OCI-LY7 (cell line): ENCODE measurements around the gene DMGDH. TPM values are rescaled to one million over a fixed set of nuclear protein-coding genes. Genes with fewer than 3 reads are reported as not detected.

ENCODE experiments used
- BruUV-seq: library from RNA; stranded (reverse); fragments of 400-500 nt; replicated peaks from 2 replicates; lab custom pipeline; 2021; lab: Mats Ljungman, UMichigan
- CTCF ChIA-PET: fragments of 300-600 bp; sonication (Branson Sonifier 250); formaldehyde crosslinking; loops from one replicate; lab custom pipeline; 2022; ENCODE audit warnings: antibody characterized with exemption; ENCODE audit not compliant: unreplicated experiment; lab: Charles Lee
- POLR2A ChIA-PET: fragments of 300-600 bp; sonication (Branson Sonifier 250); formaldehyde crosslinking; loops from one replicate; lab custom pipeline; 2022; ENCODE audit warnings: antibody characterized with exemption; lab: Charles Lee
- DNase-seq: peaks from one replicate; pipeline ENCODE4 v3.0.0-alpha.2; 2015; ENCODE audit warnings: low spot score
- H2AFZ ChIP-seq: fragments of 200-600 bp; sonication (generic), shearing (Covaris generic); 2 replicates; pipeline ENCODE4 v1.6.1; 2014; ENCODE audit warnings: mild to moderate bottlenecking, antibody characterized with exemption, low read length, moderate library complexity
- H3K27ac ChIP-seq: fragments of 200-600 bp; sonication (generic); 2 replicates; pipeline ENCODE4 v1.5.1; 2014; ENCODE audit warnings: mixed run types, low read depth, mild to moderate bottlenecking, moderate library complexity, low read length, inconsistent platforms; ENCODE audit not compliant: poor library complexity, severe bottlenecking
- H3K36me3 ChIP-seq: fragments of 200-600 bp; sonication (generic); 2 replicates; pipeline ENCODE4 v1.6.1; 2014; ENCODE audit warnings: mild to moderate bottlenecking, antibody characterized with exemption, low read length, moderate library complexity, mixed read lengths; ENCODE audit not compliant: insufficient read depth
- H3K4me1 ChIP-seq: fragments of 200-600 bp; sonication (generic); 2 replicates; pipeline ENCODE4 v1.5.1; 2014; ENCODE audit warnings: mild to moderate bottlenecking, low read length; ENCODE audit not compliant: insufficient read depth, poor library complexity, severe bottlenecking
- H3K4me2 ChIP-seq: fragments of 200-600 bp; sonication (generic); 2 replicates; pipeline ENCODE4 v1.6.1; 2014; ENCODE audit warnings: mild to moderate bottlenecking, low read length
- H3K4me3 ChIP-seq: fragments of 200-600 bp; sonication (generic); 2 replicates; pipeline ENCODE4 v1.5.1; 2014; ENCODE audit warnings: mild to moderate bottlenecking, low read depth, low read length; ENCODE audit not compliant: poor library complexity, severe bottlenecking
- H3K79me2 ChIP-seq: fragments of 200-600 bp; sonication (generic); 2 replicates; pipeline ENCODE4 v1.6.1; 2016; ENCODE audit warnings: low read depth, mild to moderate bottlenecking, low read length, moderate library complexity, mixed read lengths; ENCODE audit not compliant: insufficient read depth
- H3K9me2 ChIP-seq: fragments of 200-600 bp; sonication (generic); 2 replicates; pipeline ENCODE4 v1.6.1; 2016; ENCODE audit warnings: mild to moderate bottlenecking, low read length, mixed read lengths; ENCODE audit not compliant: insufficient read depth
- H3K9me3 ChIP-seq: fragments of 200-600 bp; sonication (generic); 2 replicates; pipeline ENCODE4 v1.6.1; 2014; ENCODE audit warnings: mild to moderate bottlenecking, mixed run types, low read length, mixed read lengths
- H4K20me1 ChIP-seq: fragments of 200-600 bp; sonication (generic); 2 replicates; pipeline ENCODE4 v1.6.1; 2014; ENCODE audit warnings: mild to moderate bottlenecking, antibody characterized with exemption, low read length, moderate library complexity, mixed read lengths; ENCODE audit not compliant: insufficient read depth
- EZH2phosphoT487 ChIP-seq: fragments of 200-600 bp; sonication (generic); IDR thresholded peaks from 2 replicates; pipeline ENCODE4 v1.6.1; 2018; ENCODE audit warnings: low read depth, borderline replicate concordance, mild to moderate bottlenecking, mixed run types, antibody characterized with exemption, low read length, moderate library complexity, mixed read lengths
- intact Hi-C: fragments of 100-400 bp; cut with micrococcal nuclease; formaldehyde crosslinking; loops from one replicate; pipeline ENCODE4 v1.10.0; 2022; ENCODE audit not compliant: unreplicated experiment
- total RNA-seq, 2 experiments: library from RNA; depleted of rRNA in 1 of 2; stranded (reverse); fragments of >200 nt in 1 of 2; shearing (Covaris generic) in 1 of 2; gene quantifications; 2 replicates each; pipeline ENCODE4 v1.2.3, GENCODE V29; 2014 to 2022
- TF ChIP-seq, protein P1 (sequence below): fragments of 200-600 bp; sonication (generic); conservative IDR thresholded peaks from 2 replicates; pipeline ENCODE4 v1.5.1; 2014; ENCODE audit warnings: mild to moderate bottlenecking, antibody characterized with exemption, low read length, moderate library complexity, mixed read lengths

Gene DMGDH
- total RNA-seq, 2 experiments from 2014 or later, result 1.5 TPM; not detected in 1

- POLR2A ChIA-PET, result no interaction called here
- no TSS peak for BruUV-seq
- DNase-seq, result no peak
- H3K4me1 ChIP-seq, result peaks cover 9% of the 10 kb centered on the region
- no peaks in the 10 kb centered on the region; the same call in 1 of the 2 replicates for H3K79me2 ChIP-seq
- no peak overlapping the region for H3K27ac ChIP-seq
- TF ChIP-seq EZH2phosphoT487, result no peak
- TF ChIP-seq, protein P1, sequence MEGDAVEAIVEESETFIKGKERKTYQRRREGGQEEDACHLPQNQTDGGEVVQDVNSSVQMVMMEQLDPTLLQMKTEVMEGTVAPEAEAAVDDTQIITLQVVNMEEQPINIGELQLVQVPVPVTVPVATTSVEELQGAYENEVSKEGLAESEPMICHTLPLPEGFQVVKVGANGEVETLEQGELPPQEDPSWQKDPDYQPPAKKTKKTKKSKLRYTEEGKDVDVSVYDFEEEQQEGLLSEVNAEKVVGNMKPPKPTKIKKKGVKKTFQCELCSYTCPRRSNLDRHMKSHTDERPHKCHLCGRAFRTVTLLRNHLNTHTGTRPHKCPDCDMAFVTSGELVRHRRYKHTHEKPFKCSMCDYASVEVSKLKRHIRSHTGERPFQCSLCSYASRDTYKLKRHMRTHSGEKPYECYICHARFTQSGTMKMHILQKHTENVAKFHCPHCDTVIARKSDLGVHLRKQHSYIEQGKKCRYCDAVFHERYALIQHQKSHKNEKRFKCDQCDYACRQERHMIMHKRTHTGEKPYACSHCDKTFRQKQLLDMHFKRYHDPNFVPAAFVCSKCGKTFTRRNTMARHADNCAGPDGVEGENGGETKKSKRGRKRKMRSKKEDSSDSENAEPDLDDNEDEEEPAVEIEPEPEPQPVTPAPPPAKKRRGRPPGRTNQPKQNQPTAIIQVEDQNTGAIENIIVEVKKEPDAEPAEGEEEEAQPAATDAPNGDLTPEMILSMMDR, result no peak
- intact Hi-C loops, result no loop called here
- no peaks in the 10 kb centered on the region for H3K36me3 ChIP-seq
- H4K20me1 ChIP-seq, result no peaks in the 10 kb centered on the region
- CTCF ChIA-PET, result no interaction called here
- H3K4me3 ChIP-seq, result no peak overlapping the region
- H3K9me3 ChIP-seq, result no peaks in the 10 kb centered on the region
- no peaks in the 10 kb centered on the region for H3K9me2 ChIP-seq
- no peak overlapping the region for H3K4me2 ChIP-seq
- no peak overlapping the region for H2AFZ ChIP-seq
These were observed 97.5 kb downstream of the DMGDH start for GRCh38 chr5:78971998-78972397.

- no TSS peak for BruUV-seq
- no peak for DNase-seq
- intact Hi-C loops, result loop anchor here (5.0 kb wide), 2 partner anchors 81 to 501 kb away; no protein-coding TSS in a partner anchor
- TF ChIP-seq, protein P1, result no peak
- no peak for TF ChIP-seq EZH2phosphoT487
- Histone ChIP-seq H3K79me2 (no peaks in the 10 kb centered on the region), H3K9me2 (no peaks in the 10 kb centered on the region), H4K20me1 (no peaks in the 10 kb centered on the region), H3K9me3 (no peaks in the 10 kb centered on the region), H3K4me1 (no peaks in the 10 kb centered on the region), H3K36me3 (peaks cover 7% of the 10 kb centered on the region; the same call in 1 of the 2 replicates), H3K4me3 (no peak overlapping the region), H2AFZ (no peak overlapping the region), H3K27ac (no peak overlapping the region), H3K4me2 (no peak overlapping the region)
- POLR2A ChIA-PET, result no interaction called here
- CTCF ChIA-PET, result no interaction called here
These were observed 100.7 kb downstream of the DMGDH start for GRCh38 chr5:78968781-78969180.

DNA sequence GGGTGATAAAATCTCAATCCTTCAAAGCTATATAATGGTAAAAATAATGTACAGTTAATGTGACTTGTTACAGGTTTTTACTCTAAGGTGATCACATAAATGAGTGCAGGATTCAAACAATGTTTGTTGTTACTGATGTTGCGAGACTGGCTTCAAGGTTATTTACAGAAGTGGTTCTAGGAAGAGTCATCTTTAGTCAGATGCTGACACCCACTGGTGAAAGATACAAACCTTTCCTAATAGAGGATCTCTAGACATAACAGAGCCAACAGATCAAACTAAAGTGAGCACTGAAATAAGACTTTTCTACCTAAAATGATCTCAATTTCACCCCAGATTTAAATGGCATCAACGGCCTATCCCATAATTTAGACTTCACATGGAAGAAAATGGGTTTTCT lies 104.6 kb downstream of the DMGDH start:
- Histone ChIP-seq H4K20me1 (no peaks in the 10 kb centered on the region), H3K9me2 (no peaks in the 10 kb centered on the region), H2AFZ (no peak overlapping the region), H3K27ac (no peak overlapping the region), H3K9me3 (no peaks in the 10 kb centered on the region), H3K79me2 (no peaks in the 10 kb centered on the region), H3K36me3 (peaks cover 16% of the 10 kb centered on the region; the same call in 1 of the 2 replicates), H3K4me2 (no peak overlapping the region), H3K4me1 (no peaks in the 10 kb centered on the region), H3K4me3 (no peak overlapping the region)
- TF ChIP-seq EZH2phosphoT487, result no peak
- TF ChIP-seq, protein P1, result peak; percentile 84
- intact Hi-C loops, result loop anchor here (1.0 to 5.0 kb wide), 3 partner anchors 78 to 498 kb away; no protein-coding TSS in a partner anchor
- no TSS peak for BruUV-seq
- ChIA-PET CTCF (no interaction called here), POLR2A (interaction anchor here (0.5 to 1.5 kb wide), 6 partner anchors 7 to 244 kb away, joined by 3 to 5 read pairs (median 4); no protein-coding TSS in a partner anchor)
- peak; percentile 76 for DNase-seq
